Pancreas (tissue), 10 donors: ENCODE results near the gene ZNF385B. TPM values are rescaled to one million over a fixed set of nuclear protein-coding genes. Genes with fewer than 3 reads are reported as not detected.

Experiments used
- ATAC-seq, 4 donors: fragments of 200-7000 bp; cut with Tn5 transposase; one replicate each; pipeline versions ENCODE4 v1.8.0 to v1.9.1; 2020; ENCODE audit warnings: mild to moderate bottlenecking in 4 of 4, moderate library complexity in 4 of 4
- DNase-seq, 6 donors: peaks; one replicate each; pipeline ENCODE4 v3.0.0-alpha.2; 2020
- FAIRE-seq: peaks from 2 replicates; lab custom pipeline; 2012; peaks lifted over from hg19 to GRCh38; lab: Jason Lieb, UNC
- H3K27ac ChIP-seq, 4 donors: fragments of 200-600 bp; sonication (generic); 1 replicate in 3 of 4; 2 replicates in 1 of 4; pipeline versions ENCODE4 v1.5.0 to v1.8.0; 2020
- H3K27me3 ChIP-seq, 4 donors: fragments of 200-600 bp; one replicate each; pipeline ENCODE4 v1.8.0; 2021
- H3K36me3 ChIP-seq, 3 donors: fragments of 200-600 bp; sonication (generic) in 1 of 3; one replicate each; pipeline versions ENCODE4 v1.5.0 to v1.8.0; 2020 to 2021
- H3K4me1 ChIP-seq, 3 donors: fragments of 200-600 bp; one replicate each; pipeline ENCODE4 v1.8.0; 2021
- H3K4me3 ChIP-seq, 4 donors: fragments of 200-600 bp; sonication (generic) in 2 of 4; one replicate each; pipeline versions ENCODE4 v1.5.0 to v1.8.0; 2020 to 2021
- H3K9me3 ChIP-seq, 4 donors: fragments of 200-600 bp; one replicate each; pipeline ENCODE4 v1.8.0; 2021
- CTCF ChIP-seq, 4 donors: fragments of 200-600 bp; sonication (generic) in 3 of 4; IDR thresholded peaks; one replicate each; pipeline versions ENCODE4 v1.5.0 to v1.8.0; 2021; ENCODE audit warnings: antibody characterized with exemption in 4 of 4
- WGBS, 2 donors: extraction: QIAGEN DNeasy Blood & Tissue Kit; methylation state at CpG; one replicate each; pipeline ENCODE4 v1.1.7; 2013; 5-methylcytosine and 5-hydroxymethylcytosine counted together
- intact Hi-C, 3 donors: fragments of 100-400 bp; cut with DNase I; formaldehyde crosslinking; loops; one replicate each; pipeline versions ENCODE4 v1.11.1 to v1.14.2; 2022
- polyA plus RNA-seq, 2 donors: library from polyadenylated mRNA; stranded (reverse); fragments of 200-250 nt; gene quantifications; one replicate each; pipeline ENCODE4 v1.2.3, GENCODE V29; 2013
- total RNA-seq, 6 donors: library from RNA; stranded (reverse); fragmentation: NEBNext Ultra II Directional in 4 of 6; extraction: Animal tissue kit (Norgen Biotek cat#: 25700) in 4 of 6; gene quantifications; one replicate each; pipeline versions ENCODE4 v1.2.1 to v1.2.4, GENCODE V29; 2021 to 2023
- donor health status: healthy with polysubstance abuse.
- donor health status: DM: no; HTN: no; CAD: no; lungs with moderate emphysema.
- donor health status: DM: no; HTN: no; CAD: no.
- donor health status: control.
- donor health status: control.
- donor health status: Bipolar disorder and iron deficiency.
- donor health status: DM: yes; HTN: yes; CAD: no.
- donor health status: DM: no; HTN: no; CAD: no.
- donor health status: DM: no; HTN: no; CAD: no.
- donor health status: DM: yes; HTN: yes; CAD: no.

Gene ZNF385B
- total and polyA plus RNA-seq, 8 donors, result 0.19 to 0.61 (median 0.37) TPM; not detected in 1

- no peaks in the 10 kb centered on the region for H3K27me3 ChIP-seq
- H3K27ac ChIP-seq, result peak overlapping the region in 3 of 4 donors; percentile 11 to 65 (median 49)
- DNase-seq (peak in 2 of 6 donors; percentile 27 to 37), ATAC-seq (peak; percentile 39 to 75 (median 68)), FAIRE-seq (no peak)
- TF ChIP-seq CTCF (IDR thresholded peaks at IDR 0.05), result no peak
- 14 to 16% methylated on average over 4 of the region's 4 CpGs for WGBS, 2 donors
- H3K4me3 ChIP-seq, result no peak overlapping the region
- H3K4me1 ChIP-seq, result peaks cover 25 to 36% (median 33%) of the 10 kb centered on the region in 3 donors
- H3K36me3 ChIP-seq, result no peaks in the 10 kb centered on the region
- intact Hi-C loops, result no loop called here
- H3K9me3 ChIP-seq, result no peaks in the 10 kb centered on the region
Observed at GRCh38 chr2:179580378-179581146, 280.9 kb downstream of the ZNF385B start.

- FAIRE-seq, result no peak
- Histone ChIP-seq H3K36me3 (no peaks in the 10 kb centered on the region), H3K4me1 (peaks cover 25 to 37% (median 33%) of the 10 kb centered on the region in 3 donors), H3K27me3 (no peaks in the 10 kb centered on the region), H3K27ac (peak overlapping the region in 1 of 4 donors; percentile 65), H3K9me3 (no peaks in the 10 kb centered on the region), H3K4me3 (no peak overlapping the region)
- peak in 2 of 6 donors; percentile 16 to 31 for DNase-seq
- ATAC-seq, result peak; percentile 83 to 91 (median 87)
- no peak for TF ChIP-seq CTCF (IDR thresholded peaks at IDR 0.05)
- intact Hi-C loops, result no loop called here
Observed at GRCh38 chr2:179579800-179580199, 281.6 kb downstream of the ZNF385B start.

GRCh38 chr2:179578171-179578916 is 283.1 kb downstream of the ZNF385B start:
- Histone ChIP-seq H3K9me3 (no peaks in the 10 kb centered on the region), H3K4me1 (peaks cover 25 to 45% (median 42%) of the 10 kb centered on the region in 3 donors), H3K4me3 (no peak overlapping the region), H3K27ac (no peak overlapping the region), H3K36me3 (no peaks in the 10 kb centered on the region), H3K27me3 (no peaks in the 10 kb centered on the region)
- ATAC-seq (peak in 2 of 4 donors; percentile 16 to 34), DNase-seq (no peak), FAIRE-seq (no peak)
- intact Hi-C loops, result no loop called here
- 17 to 19% methylated on average over 2 of the region's 2 CpGs for WGBS, 2 donors
- TF ChIP-seq CTCF (IDR thresholded peaks at IDR 0.05), result no peak

- Histone ChIP-seq H3K27ac (no peak overlapping the region), H3K4me1 (peaks cover 9 to 25% (median 23%) of the 10 kb centered on the region in 3 donors), H3K27me3 (no peaks in the 10 kb centered on the region), H3K36me3 (no peaks in the 10 kb centered on the region), H3K4me3 (no peak overlapping the region), H3K9me3 (no peaks in the 10 kb centered on the region)
- DNase-seq (no peak), FAIRE-seq (no peak), ATAC-seq (peak in 2 of 4 donors; percentile 29 to 71)
- intact Hi-C loops, result no loop called here
- WGBS, 2 donors, result 39% methylated on average over 3 of the region's 3 CpGs
- no peak for TF ChIP-seq CTCF (IDR thresholded peaks at IDR 0.05)
Observed at GRCh38 chr2:179574061-179574519, 287.3 kb downstream of the ZNF385B start.
